ENCODE measurements around the gene LY6G5C. TPM values are rescaled to one million over a fixed set of nuclear protein-coding genes. Genes with fewer than 3 reads are reported as not detected.

The LY6G5C gene
- total RNA-seq, 1 experiment from 2014 or later: not detected

DNA sequence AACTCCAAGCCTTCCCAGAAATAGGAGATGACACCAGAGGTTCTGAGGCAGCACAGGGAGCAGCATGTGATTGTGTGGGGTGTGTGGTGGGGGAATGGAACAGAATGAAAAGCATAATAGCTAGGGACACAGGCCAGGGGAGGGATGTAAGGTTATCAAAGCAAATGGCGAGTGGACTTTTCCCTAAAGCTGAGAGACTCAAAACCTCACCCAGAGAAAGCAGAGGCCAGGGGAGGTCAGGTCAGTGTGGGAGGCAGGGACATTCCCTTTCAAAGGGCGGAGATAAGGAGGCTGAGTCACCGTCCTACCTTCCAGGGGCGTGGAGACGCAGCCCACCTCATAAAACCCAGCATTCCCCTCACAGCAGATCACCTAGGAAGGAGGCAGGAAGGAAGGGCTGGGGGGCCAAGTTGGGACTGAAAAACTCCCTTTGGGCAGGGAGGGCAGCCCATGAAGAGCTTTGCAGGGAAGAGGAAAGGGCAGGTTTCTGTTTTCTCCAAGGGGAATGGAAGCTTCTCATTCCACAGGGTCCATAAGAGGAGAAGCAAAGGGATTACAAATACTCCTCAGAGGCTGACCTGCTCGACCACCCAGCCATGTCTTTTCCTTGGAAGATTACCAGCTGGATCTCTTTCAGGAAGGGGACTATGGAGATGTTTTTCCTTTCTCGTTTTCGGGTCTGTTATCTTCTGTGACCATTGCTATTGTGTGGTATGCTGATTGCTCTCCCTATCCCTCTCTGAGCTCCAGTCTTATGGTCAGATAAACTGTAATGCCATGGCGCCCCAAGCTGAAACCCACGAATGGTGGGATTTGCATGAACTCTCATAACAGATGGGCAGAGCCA lies 9.6 kb upstream of the LY6G5C start:
- Histone ChIP-seq H2AFZ (ENCODE audit: low read length) (no peak overlapping the region), H3K9me3 (ENCODE audit: low read length) (no peaks in the 10 kb centered on the region), H3K4me3 (ENCODE audit: low read length) (no peak overlapping the region), H3K9me2 (replicated peaks; ENCODE audit: insufficient read depth, low read length) (no peaks in the 10 kb centered on the region), H3K27ac (ENCODE audit: low read length) (no peak overlapping the region), H4K20me1 (ENCODE audit: insufficient read depth, low read depth, low read length) (no peaks in the 10 kb centered on the region), H3K36me3 (ENCODE audit: insufficient read depth, low read length) (peaks cover 11% of the 10 kb centered on the region; the same call in 1 of the 2 replicates), H3K4me1 (ENCODE audit: low read length) (peaks cover 13% of the 10 kb centered on the region), H3K27me3 (ENCODE audit: low read length) (no peaks in the 10 kb centered on the region), H3K9ac (ENCODE audit: low read length) (no peak overlapping the region), H3K4me2 (ENCODE audit: low read depth, low read length, poor library complexity, severe bottlenecking) (no peak overlapping the region), H3K79me2 (ENCODE audit: low read length) (no peaks in the 10 kb centered on the region)
- no peak for DNase-seq

DNA sequence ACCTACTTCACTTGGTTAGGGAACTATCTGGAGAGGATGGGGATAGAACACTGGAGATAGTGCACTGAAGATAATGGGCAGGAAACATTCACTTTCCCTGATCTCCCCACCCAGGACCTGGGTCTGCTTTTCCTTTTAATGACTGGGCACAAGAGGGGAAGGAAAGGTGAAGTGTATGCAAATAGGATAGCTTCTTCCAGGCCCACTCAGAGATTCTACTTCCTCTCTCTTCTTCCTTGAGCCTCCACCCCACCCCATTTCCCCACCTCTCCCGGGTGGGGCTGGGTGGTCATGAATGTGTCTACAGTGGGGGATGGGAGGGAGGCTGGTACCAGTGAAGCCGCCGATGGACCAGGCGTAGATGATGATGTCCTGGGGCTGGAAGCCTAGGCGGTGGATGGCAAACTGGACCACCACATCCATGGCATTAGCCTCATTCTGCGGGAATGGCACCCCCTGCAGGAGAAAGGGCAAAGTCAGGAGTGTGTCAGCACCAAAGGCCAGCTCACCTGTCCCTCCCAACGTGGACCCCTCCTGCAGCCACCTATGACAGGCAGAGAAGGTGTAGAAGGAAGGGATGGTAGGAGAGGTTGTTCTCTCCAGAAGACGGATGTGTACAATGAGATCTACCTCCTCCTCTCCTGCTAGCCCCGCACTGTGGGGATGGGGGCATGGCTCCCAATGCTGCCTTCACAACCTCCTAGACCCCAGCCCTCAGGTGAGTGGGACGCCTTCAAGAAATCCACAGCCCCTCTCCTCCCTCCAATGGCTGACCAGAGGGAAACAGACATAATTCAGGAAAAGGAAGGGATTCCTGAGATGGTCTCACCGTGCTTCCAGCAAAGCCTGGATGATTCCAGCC lies 8.6 kb upstream of the LY6G5C start:
- Histone ChIP-seq H3K36me3 (ENCODE audit: insufficient read depth, low read length) (peaks cover 11% of the 10 kb centered on the region; the same call in 1 of the 2 replicates), H2AFZ (ENCODE audit: low read length) (no peak overlapping the region), H3K4me3 (ENCODE audit: low read length) (no peak overlapping the region), H4K20me1 (ENCODE audit: insufficient read depth, low read depth, low read length) (no peaks in the 10 kb centered on the region), H3K27ac (ENCODE audit: low read length) (peak overlapping the region; percentile 36), H3K9ac (ENCODE audit: low read length) (no peak overlapping the region), H3K79me2 (ENCODE audit: low read length) (no peaks in the 10 kb centered on the region), H3K27me3 (ENCODE audit: low read length) (no peaks in the 10 kb centered on the region), H3K4me1 (ENCODE audit: low read length) (peaks cover 13% of the 10 kb centered on the region), H3K9me2 (replicated peaks; ENCODE audit: insufficient read depth, low read length) (no peaks in the 10 kb centered on the region), H3K9me3 (ENCODE audit: low read length) (no peaks in the 10 kb centered on the region), H3K4me2 (ENCODE audit: low read depth, low read length, poor library complexity, severe bottlenecking) (no peak overlapping the region)
- DNase-seq: no peak

DNA sequence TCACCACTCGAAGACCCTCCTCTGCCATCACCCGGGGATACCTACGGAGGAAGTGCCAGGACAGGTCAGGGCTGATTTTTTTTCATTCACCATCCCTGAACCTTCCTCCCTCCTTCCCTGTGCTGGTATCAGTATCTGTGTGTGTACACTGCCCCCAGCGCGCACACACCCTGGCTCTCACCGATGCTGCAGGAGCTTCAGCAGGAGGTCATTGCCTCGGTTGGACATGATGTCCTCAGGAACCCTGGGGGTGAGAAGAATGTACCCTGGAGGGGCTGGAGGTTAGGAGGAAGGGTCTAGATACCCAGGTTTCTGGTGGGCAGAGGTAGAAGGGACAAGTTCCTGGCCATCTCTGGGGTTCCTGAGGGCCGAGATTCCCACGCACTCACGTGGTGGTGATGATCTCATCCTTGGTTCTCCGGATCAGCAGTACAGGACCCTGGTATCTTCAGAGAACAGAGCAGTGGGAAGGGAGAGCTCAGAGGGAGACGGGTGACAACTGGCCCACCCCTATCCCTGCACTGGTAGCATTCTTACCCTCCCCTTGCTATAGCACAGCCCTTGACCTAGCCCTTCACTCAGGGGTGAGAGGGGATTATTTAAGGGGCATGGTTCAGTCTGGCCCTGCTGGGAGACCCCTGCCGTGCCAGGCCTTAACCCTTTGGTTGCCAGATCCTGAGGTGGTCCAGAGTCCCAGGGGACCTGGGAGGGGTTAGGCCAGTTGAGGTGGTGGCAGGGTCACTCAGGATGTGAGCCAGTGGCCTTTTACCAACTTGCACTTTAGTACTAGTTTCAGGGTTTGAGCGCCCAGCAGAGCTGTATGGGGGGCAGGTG lies 7.2 kb upstream of the LY6G5C start:
- H3K27me3 ChIP-seq (ENCODE audit: low read length): no peaks in the 10 kb centered on the region
- peaks cover 11% of the 10 kb centered on the region; the same call in 1 of the 2 replicates for H3K36me3 ChIP-seq (ENCODE audit: insufficient read depth, low read length)
- peaks cover 13% of the 10 kb centered on the region for H3K4me1 ChIP-seq (ENCODE audit: low read length)
- H3K9me3 ChIP-seq (ENCODE audit: low read length): no peaks in the 10 kb centered on the region
- no peak overlapping the region for H3K9ac ChIP-seq (ENCODE audit: low read length)
- H3K9me2 ChIP-seq (replicated peaks; ENCODE audit: insufficient read depth, low read length): no peaks in the 10 kb centered on the region
- H2AFZ ChIP-seq (ENCODE audit: low read length): no peak overlapping the region
- DNase-seq: no peak
- no peak overlapping the region for H3K27ac ChIP-seq (ENCODE audit: low read length)
- no peaks in the 10 kb centered on the region for H3K79me2 ChIP-seq (ENCODE audit: low read length)
- H3K4me2 ChIP-seq (ENCODE audit: low read depth, low read length, poor library complexity, severe bottlenecking): no peak overlapping the region
- H4K20me1 ChIP-seq (ENCODE audit: insufficient read depth, low read depth, low read length): no peaks in the 10 kb centered on the region
- H3K4me3 ChIP-seq (ENCODE audit: low read length): no peak overlapping the region

DNA sequence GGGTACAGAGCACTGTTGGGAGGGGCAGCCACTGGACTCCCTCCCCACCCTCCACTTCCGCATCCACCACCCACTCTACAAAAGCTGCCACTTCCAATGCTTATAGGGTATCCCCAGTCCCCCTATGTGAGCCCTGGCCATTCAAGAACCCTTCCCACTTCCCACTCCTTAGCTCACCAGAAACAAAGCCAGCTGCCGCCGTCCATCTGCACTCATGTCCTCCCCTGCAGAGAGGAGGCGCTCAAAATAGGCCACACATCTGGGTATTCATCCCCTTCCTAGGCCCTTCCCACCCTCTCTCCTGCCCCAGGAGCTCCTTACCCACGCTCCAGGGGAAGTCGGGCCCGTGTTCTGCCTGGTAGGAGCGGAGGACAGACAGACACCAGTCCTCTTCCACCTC lies 6.5 kb upstream of the LY6G5C start:
- H3K4me1 ChIP-seq (ENCODE audit: low read length): peaks cover 13% of the 10 kb centered on the region
- H4K20me1 ChIP-seq (ENCODE audit: insufficient read depth, low read depth, low read length): no peaks in the 10 kb centered on the region
- no peak overlapping the region for H2AFZ ChIP-seq (ENCODE audit: low read length)
- H3K4me2 ChIP-seq (ENCODE audit: low read depth, low read length, poor library complexity, severe bottlenecking): no peak overlapping the region
- H3K27ac ChIP-seq (ENCODE audit: low read length): no peak overlapping the region
- no peaks in the 10 kb centered on the region for H3K27me3 ChIP-seq (ENCODE audit: low read length)
- no peaks in the 10 kb centered on the region for H3K9me3 ChIP-seq (ENCODE audit: low read length)
- no peak for DNase-seq
- H3K79me2 ChIP-seq (ENCODE audit: low read length): no peaks in the 10 kb centered on the region
- no peak overlapping the region for H3K9ac ChIP-seq (ENCODE audit: low read length)
- H3K9me2 ChIP-seq (replicated peaks; ENCODE audit: insufficient read depth, low read length): no peaks in the 10 kb centered on the region
- H3K36me3 ChIP-seq (ENCODE audit: insufficient read depth, low read length): peaks cover 11% of the 10 kb centered on the region; the same call in 1 of the 2 replicates
- no peak overlapping the region for H3K4me3 ChIP-seq (ENCODE audit: low read length)

DNA sequence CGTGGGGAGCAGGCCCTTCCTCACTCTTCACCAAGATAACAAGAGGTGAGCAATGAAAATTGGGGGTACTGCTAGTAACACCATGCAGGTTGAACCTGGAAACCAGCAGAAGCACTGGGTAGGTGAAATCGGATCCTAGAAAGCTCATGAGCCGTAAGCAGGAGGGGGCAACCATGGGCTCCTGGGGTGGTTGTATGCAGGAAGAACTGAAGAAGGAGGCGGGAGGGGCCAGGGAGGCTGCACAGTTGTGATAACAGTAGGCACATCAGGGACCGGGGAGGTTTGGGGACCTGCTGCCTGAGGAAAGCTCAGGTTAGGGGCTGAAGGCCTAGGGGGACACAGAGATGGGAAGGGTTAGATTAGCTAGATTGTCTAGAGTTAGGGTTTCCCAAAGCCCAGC lies 5.6 kb upstream of the LY6G5C start:
- DNase-seq: no peak
- no peak overlapping the region for H3K4me3 ChIP-seq (ENCODE audit: low read length)
- H3K36me3 ChIP-seq (ENCODE audit: insufficient read depth, low read length): peaks cover 11% of the 10 kb centered on the region; the same call in 1 of the 2 replicates
- H3K27ac ChIP-seq (ENCODE audit: low read length): no peak overlapping the region
- no peak overlapping the region for H3K4me2 ChIP-seq (ENCODE audit: low read depth, low read length, poor library complexity, severe bottlenecking)
- H3K9me3 ChIP-seq (ENCODE audit: low read length): no peaks in the 10 kb centered on the region
- no peaks in the 10 kb centered on the region for H3K79me2 ChIP-seq (ENCODE audit: low read length)
- no peaks in the 10 kb centered on the region for H3K9me2 ChIP-seq (replicated peaks; ENCODE audit: insufficient read depth, low read length)
- H3K4me1 ChIP-seq (ENCODE audit: low read length): peaks cover 15% of the 10 kb centered on the region
- H3K27me3 ChIP-seq (ENCODE audit: low read length): no peaks in the 10 kb centered on the region
- no peak overlapping the region for H3K9ac ChIP-seq (ENCODE audit: low read length)
- H4K20me1 ChIP-seq (ENCODE audit: insufficient read depth, low read depth, low read length): no peaks in the 10 kb centered on the region
- H2AFZ ChIP-seq (ENCODE audit: low read length): no peak overlapping the region

DNA sequence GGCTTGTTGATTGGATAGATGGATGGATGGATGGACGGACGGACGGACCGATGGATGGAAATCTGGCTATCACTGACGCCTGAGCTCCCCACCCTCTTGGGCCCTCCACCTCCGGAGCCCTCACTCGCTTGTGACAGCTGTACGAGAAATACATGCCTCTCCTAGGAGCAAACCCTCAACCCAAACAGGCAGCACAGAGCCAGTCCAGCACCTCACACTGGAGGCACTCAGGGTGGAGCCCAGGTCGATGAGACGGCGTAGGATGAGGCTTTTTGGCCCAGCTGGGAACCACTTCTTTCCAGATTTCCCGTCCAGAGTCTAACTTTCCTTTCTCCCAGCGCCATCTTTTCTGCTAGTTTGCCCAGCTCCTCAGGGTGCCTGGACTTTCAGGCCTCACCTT lies 2.7 kb upstream of the LY6G5C start:
- peaks cover 14% of the 10 kb centered on the region for H3K4me1 ChIP-seq (ENCODE audit: low read length)
- H2AFZ ChIP-seq (ENCODE audit: low read length): no peak overlapping the region
- H3K9ac ChIP-seq (ENCODE audit: low read length): no peak overlapping the region
- H4K20me1 ChIP-seq (ENCODE audit: insufficient read depth, low read depth, low read length): no peaks in the 10 kb centered on the region
- H3K9me2 ChIP-seq (replicated peaks; ENCODE audit: insufficient read depth, low read length): no peaks in the 10 kb centered on the region
- H3K36me3 ChIP-seq (ENCODE audit: insufficient read depth, low read length): peaks cover 3% of the 10 kb centered on the region; the same call in 1 of the 2 replicates
- no peak overlapping the region for H3K4me3 ChIP-seq (ENCODE audit: low read length)
- DNase-seq: no peak
- H3K27ac ChIP-seq (ENCODE audit: low read length): no peak overlapping the region
- no peak overlapping the region for H3K4me2 ChIP-seq (ENCODE audit: low read depth, low read length, poor library complexity, severe bottlenecking)
- no peaks in the 10 kb centered on the region for H3K9me3 ChIP-seq (ENCODE audit: low read length)
- no peaks in the 10 kb centered on the region for H3K27me3 ChIP-seq (ENCODE audit: low read length)
- H3K79me2 ChIP-seq (ENCODE audit: low read length): no peaks in the 10 kb centered on the region

DNA sequence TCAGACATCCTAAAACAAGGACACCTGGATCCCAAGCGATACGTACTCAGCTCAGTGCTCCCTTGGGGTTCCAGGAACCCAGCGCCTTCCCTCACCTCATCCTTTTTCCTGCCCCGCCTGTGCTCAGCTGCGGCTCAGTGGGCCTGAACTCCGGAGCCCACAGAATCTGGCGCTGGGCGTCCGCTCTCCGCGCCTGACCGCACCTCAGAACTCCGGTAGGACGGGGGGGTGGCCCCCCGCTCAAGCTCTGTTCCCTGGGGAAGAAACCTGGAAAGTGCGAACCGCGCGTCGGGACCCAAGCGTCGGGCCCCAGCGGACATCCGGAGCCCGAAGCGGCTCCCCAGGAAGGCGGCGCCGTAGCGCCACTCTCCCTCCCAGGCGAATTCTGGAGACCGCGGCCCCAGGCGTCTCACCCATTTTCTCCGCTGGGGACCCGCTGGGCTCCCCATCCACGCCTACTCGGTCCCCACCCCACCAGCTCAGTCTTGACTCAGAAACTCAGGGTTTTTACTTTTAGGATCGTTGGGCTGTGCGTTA lies 336 bp upstream of the LY6G5C start:
- no peaks in the 10 kb centered on the region for H3K79me2 ChIP-seq (ENCODE audit: low read length)
- H3K27me3 ChIP-seq (ENCODE audit: low read length): no peaks in the 10 kb centered on the region
- no peak overlapping the region for H3K27ac ChIP-seq (ENCODE audit: low read length)
- H3K9me3 ChIP-seq (ENCODE audit: low read length): no peaks in the 10 kb centered on the region
- H3K9ac ChIP-seq (ENCODE audit: low read length): peak overlapping the region; percentile 64
- H3K4me2 ChIP-seq (ENCODE audit: low read depth, low read length, poor library complexity, severe bottlenecking): peak overlapping the region; percentile 83
- no peaks in the 10 kb centered on the region for H4K20me1 ChIP-seq (ENCODE audit: insufficient read depth, low read depth, low read length)
- DNase-seq: peak; percentile 68
- H3K9me2 ChIP-seq (replicated peaks; ENCODE audit: insufficient read depth, low read length): no peaks in the 10 kb centered on the region
- H2AFZ ChIP-seq (ENCODE audit: low read length): no peak overlapping the region
- no peaks in the 10 kb centered on the region for H3K36me3 ChIP-seq (ENCODE audit: insufficient read depth, low read length)
- H3K4me3 ChIP-seq (ENCODE audit: low read length): peak overlapping the region; percentile 64
- H3K4me1 ChIP-seq (ENCODE audit: low read length): peaks cover 14% of the 10 kb centered on the region
